K562 (cell line): Measurements from ENCODE around the gene TMEM245. TPM values are rescaled to one million over a fixed set of nuclear protein-coding genes. Genes with fewer than 3 reads are reported as not detected.
A peak's percentile ranks its signal among the peaks of the same experiment; 100 is the strongest.

ENCODE experiments used
- ARID1B ChIP-seq: fragments of 450-650 bp; IDR thresholded peaks from 2 replicates; pipeline ENCODE4 v1.6.1; 2016; ENCODE audit warnings: antibody characterized with exemption, mild to moderate bottlenecking, inconsistent platforms
- CBFA2T3 ChIP-seq: fragments of 450-650 bp; IDR thresholded peaks from 2 replicates; pipeline ENCODE4 v1.6.1; 2017
- CREB1 ChIP-seq, 2 experiments: sonication (generic) in 1 of 2; formaldehyde crosslinking in 1 of 2; IDR thresholded peaks; 2 replicates each; pipeline versions ENCODE4 v1.6.1 to v1.8.0; 2012 to 2022; ENCODE audit warnings: inconsistent platforms in 1 of 2, mild to moderate bottlenecking in 1 of 2, missing genetic modification reagents in 1 of 2, moderate library complexity in 1 of 2
- CREBBP ChIP-seq: IDR thresholded peaks from one replicate; pipeline ENCODE4 v1.6.1; 2012; ENCODE audit warnings: low read depth, mild to moderate bottlenecking, control low read depth, inconsistent platforms, low read length
- CSDE1 ChIP-seq, 2 experiments: fragments of 450-650 bp; IDR thresholded peaks; 2 replicates each; pipeline ENCODE4 v1.6.1; 2016; ENCODE audit warnings: mild to moderate bottlenecking in 1 of 2
- FOXM1 ChIP-seq, 2 experiments: fragments of 450-650 bp in 1 of 2; sonication (generic) in 1 of 2; formaldehyde crosslinking in 1 of 2; IDR thresholded peaks; 2 replicates each; pipeline versions ENCODE4 v1.6.1 to v1.9.0; 2017 to 2022; ENCODE audit warnings: low read depth in 2 of 2, mild to moderate bottlenecking in 2 of 2, missing genetic modification reagents in 1 of 2, moderate library complexity in 1 of 2
- HLTF ChIP-seq: fragments of 450-650 bp; IDR thresholded peaks from 2 replicates; pipeline ENCODE4 v1.6.1; 2016
- KLF6 ChIP-seq: fragments of 250-450 bp; sonication (Bioruptor Pico); IDR thresholded peaks from 2 replicates; pipeline ENCODE4 v1.4.0; 2020; ENCODE audit warnings: mild to moderate bottlenecking, moderate library complexity, borderline replicate concordance
- LEF1 ChIP-seq: fragments of 450-650 bp; IDR thresholded peaks from 2 replicates; pipeline ENCODE4 v1.6.1; 2016; ENCODE audit warnings: mild to moderate bottlenecking
- MIER1 ChIP-seq: fragments of 450-650 bp; IDR thresholded peaks from 2 replicates; pipeline ENCODE4 v1.6.1; 2016; ENCODE audit warnings: antibody characterized with exemption, mild to moderate bottlenecking, low read depth
- MITF ChIP-seq: IDR thresholded peaks from 2 replicates; pipeline ENCODE4 v1.6.1; 2014; ENCODE audit warnings: antibody characterized with exemption
- NELFE ChIP-seq: IDR thresholded peaks from 2 replicates; pipeline ENCODE4 v1.6.1; 2011; ENCODE audit warnings: mild to moderate bottlenecking; ENCODE audit not compliant: insufficient read depth, insufficient read length
- NFATC3 ChIP-seq: fragments of 450-650 bp; IDR thresholded peaks from 2 replicates; pipeline ENCODE4 v1.6.1; 2017; ENCODE audit warnings: mild to moderate bottlenecking
- OTX1 ChIP-seq: fragments of 450-650 bp; formaldehyde crosslinking; IDR thresholded peaks from 2 replicates; pipeline ENCODE4 v1.4.0; 2022; ENCODE audit warnings: mild to moderate bottlenecking
- PTBP1 ChIP-seq: fragments of 200-400 bp; formaldehyde crosslinking; IDR thresholded peaks from 2 replicates; pipeline ENCODE4 v1.6.1; 2017; ENCODE audit warnings: low read depth, low read length
- RB1 ChIP-seq: fragments of 450-650 bp; IDR thresholded peaks from 2 replicates; pipeline ENCODE4 v1.6.1; 2017; ENCODE audit warnings: low read depth, mild to moderate bottlenecking
- RBFOX2 ChIP-seq: fragments of 200-400 bp; formaldehyde crosslinking; IDR thresholded peaks from 2 replicates; pipeline ENCODE4 v1.6.1; 2017; ENCODE audit warnings: low read depth, mild to moderate bottlenecking, low read length, moderate library complexity
- RNF2 ChIP-seq: sonication (generic); IDR thresholded peaks from 2 replicates; pipeline ENCODE4 v1.6.1; 2016
- SPI1 ChIP-seq: IDR thresholded peaks from 2 replicates; pipeline ENCODE4 v1.6.1; 2011; ENCODE audit warnings: low read depth, low read length, control low read depth, borderline replicate concordance
- ZNF146 ChIP-seq: IDR thresholded peaks from one replicate; pipeline ENCODE4 v1.6.1; 2018; ENCODE audit warnings: missing compliant biosample characterization; ENCODE audit not compliant: unreplicated experiment
- ZNF175 ChIP-seq: fragments of 200-800 bp; sonication (Bioruptor generic); IDR thresholded peaks from 2 replicates; pipeline ENCODE4 v1.6.1; 2016; ENCODE audit warnings: low read depth, mild to moderate bottlenecking, missing genetic modification characterization, missing compliant biosample characterization
- ZNF717 ChIP-seq: fragments of 250-450 bp; sonication (Bioruptor Pico); IDR thresholded peaks from 2 replicates; pipeline ENCODE4 v1.5.0; 2021
- ZNF766 ChIP-seq: fragments of 200-800 bp; sonication (Bioruptor generic); conservative IDR thresholded peaks from 2 replicates; pipeline ENCODE4 v1.6.1; 2016; ENCODE audit warnings: missing genetic modification characterization, missing compliant biosample characterization
- polyA plus RNA-seq, 8 experiments: library from polyadenylated mRNA; depleted of rRNA in 4 of 8; stranded (reverse) in 5 of 8; unstranded in 3 of 8; fragments of >200 nt; fragmentation: Nextera tagmentation in 2 of 8; fragmentation: Illumina TruSeq in 1 of 8; extraction: Ambion mirVana in 2 of 8; extraction: Trizol in 1 of 8; gene quantifications; 2 replicates each; pipeline versions ENCODE4 v1.2.1 to v1.2.3, GENCODE V29; 2011 to 2014; ENCODE audit warnings: inconsistent platforms in 1 of 8, missing spikeins in 1 of 8
- total RNA-seq, 7 experiments: library from RNA; depleted of rRNA in 6 of 7; stranded (reverse); fragments of >200 nt in 6 of 7; fragmentation: Illumina TruSeq in 2 of 7; extraction: Trizol in 2 of 7; gene quantifications; 2 replicates each; pipeline versions ENCODE4 v1.2.1 to v1.2.3, GENCODE V29; 2011 to 2021; ENCODE audit warnings: low replicate concordance in 1 of 7
- TF ChIP-seq, protein P1 (sequence below): fragments of 450-650 bp; IDR thresholded peaks from 2 replicates; pipeline ENCODE4 v1.6.1; 2016
- TF ChIP-seq, protein P2 (sequence below), 3 experiments: IDR thresholded peaks in 2 of 3; conservative IDR thresholded peaks in 1 of 3; 2 replicates each; pipeline ENCODE4 v1.5.1; 2011 to 2012; ENCODE audit warnings: low read length in 3 of 3, mild to moderate bottlenecking in 3 of 3, control low read depth in 2 of 3, improper control_type of control experiment in 1 of 3, inconsistent platforms in 1 of 3, low read depth in 1 of 3, mixed read lengths in 1 of 3, moderate library complexity in 1 of 3; ENCODE audit not compliant: insufficient read depth in 2 of 3

Gene TMEM245
- total and polyA plus RNA-seq, 9 of the 15 experiments (the other 6 are each of a cell fraction or from before 2014, with no cell fraction given) = 8.5 to 43.2 (median 24.3) TPM

DNA sequence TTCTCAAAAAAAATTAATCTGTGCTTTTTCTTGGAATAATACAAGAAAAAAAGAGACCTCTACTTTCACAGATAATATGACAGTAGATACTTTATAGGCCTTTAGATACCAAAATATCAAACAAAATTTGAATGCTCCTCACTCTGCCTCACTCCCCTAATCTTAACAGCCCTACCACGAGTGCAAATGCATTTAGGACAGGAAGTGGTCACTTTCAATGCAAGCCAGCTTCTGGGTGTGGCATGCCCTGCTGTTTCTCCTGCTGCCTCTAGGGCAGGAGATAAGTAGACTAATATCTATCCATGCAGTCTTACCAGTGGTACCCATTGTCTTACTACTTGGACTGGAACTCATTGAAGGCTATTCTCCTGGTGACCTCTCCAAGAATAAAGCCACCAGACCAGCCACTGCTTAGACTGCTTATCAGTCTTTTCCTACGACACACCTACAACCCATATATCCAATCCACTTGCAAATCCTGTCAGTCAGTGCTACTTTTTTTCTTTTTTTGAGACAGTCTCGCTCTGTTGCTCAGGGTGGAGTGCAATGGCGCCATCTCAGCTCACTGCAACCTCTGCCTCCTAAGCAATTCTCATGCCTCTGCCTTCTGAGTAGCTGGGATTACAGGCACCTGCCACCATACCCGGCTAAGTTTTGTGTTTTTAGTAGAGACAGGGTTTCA, 24.3 kb upstream of the TMEM245 start (continued):
- TF ChIP-seq ZNF766 (CRISPR knock-in tag) (peak; percentile 72; the same call in 1 of the 2 replicates), ARID1B (peak; percentile 51; the same call in 1 of the 2 replicates), KLF6 (peak; percentile 74; the same call in 1 of the 2 replicates), OTX1 (CRISPR knock-in tag) (0 out of 2 replicates have a peak, but pooled peaks have one; percentile 10), SPI1 (peak; percentile 73), ZNF146 (CRISPR knock-in tag) (no peak), NFATC3 (no peak), PTBP1 (no peak), CSDE1 (IDR thresholded peaks at IDR 0.05) (no peak), ZNF717 (CRISPR knock-in tag) (no peak), ZNF175 (CRISPR knock-in tag) (0 out of 2 replicates have a peak, but pooled peaks have one; percentile 21), RNF2 (0 out of 2 replicates have a peak, but pooled peaks have one; percentile 45), CREB1 (IDR thresholded peaks at IDR 0.05) (peak; percentile 43; the same call in 1 of the 2 replicates), CREB1 (CRISPR knock-in tag; IDR thresholded peaks at IDR 0.05) (no peak), HLTF (0 out of 2 replicates have a peak, but pooled peaks have one; percentile 48), MITF (peak; percentile 23; the same call in 1 of the 2 replicates), RB1 (no peak), FOXM1 (IDR thresholded peaks at IDR 0.05; ENCODE audit: low read depth) (peak; percentile 39; the same call in 1 of the 2 replicates), FOXM1 (CRISPR knock-in tag; IDR thresholded peaks at IDR 0.05; ENCODE audit: low read depth) (no peak), MIER1 (0 out of 2 replicates have a peak, but pooled peaks have one; percentile 32), NELFE (no peak), LEF1 (peak; percentile 60), CREBBP (no peak), RBFOX2 (0 out of 2 replicates have a peak, but pooled peaks have one; percentile 23), CBFA2T3 (peak; percentile 64)
- TF ChIP-seq, protein P1, sequence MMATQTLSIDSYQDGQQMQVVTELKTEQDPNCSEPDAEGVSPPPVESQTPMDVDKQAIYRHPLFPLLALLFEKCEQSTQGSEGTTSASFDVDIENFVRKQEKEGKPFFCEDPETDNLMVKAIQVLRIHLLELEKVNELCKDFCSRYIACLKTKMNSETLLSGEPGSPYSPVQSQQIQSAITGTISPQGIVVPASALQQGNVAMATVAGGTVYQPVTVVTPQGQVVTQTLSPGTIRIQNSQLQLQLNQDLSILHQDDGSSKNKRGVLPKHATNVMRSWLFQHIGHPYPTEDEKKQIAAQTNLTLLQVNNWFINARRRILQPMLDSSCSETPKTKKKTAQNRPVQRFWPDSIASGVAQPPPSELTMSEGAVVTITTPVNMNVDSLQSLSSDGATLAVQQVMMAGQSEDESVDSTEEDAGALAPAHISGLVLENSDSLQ = peak; percentile 64
- TF ChIP-seq, protein P2, sequence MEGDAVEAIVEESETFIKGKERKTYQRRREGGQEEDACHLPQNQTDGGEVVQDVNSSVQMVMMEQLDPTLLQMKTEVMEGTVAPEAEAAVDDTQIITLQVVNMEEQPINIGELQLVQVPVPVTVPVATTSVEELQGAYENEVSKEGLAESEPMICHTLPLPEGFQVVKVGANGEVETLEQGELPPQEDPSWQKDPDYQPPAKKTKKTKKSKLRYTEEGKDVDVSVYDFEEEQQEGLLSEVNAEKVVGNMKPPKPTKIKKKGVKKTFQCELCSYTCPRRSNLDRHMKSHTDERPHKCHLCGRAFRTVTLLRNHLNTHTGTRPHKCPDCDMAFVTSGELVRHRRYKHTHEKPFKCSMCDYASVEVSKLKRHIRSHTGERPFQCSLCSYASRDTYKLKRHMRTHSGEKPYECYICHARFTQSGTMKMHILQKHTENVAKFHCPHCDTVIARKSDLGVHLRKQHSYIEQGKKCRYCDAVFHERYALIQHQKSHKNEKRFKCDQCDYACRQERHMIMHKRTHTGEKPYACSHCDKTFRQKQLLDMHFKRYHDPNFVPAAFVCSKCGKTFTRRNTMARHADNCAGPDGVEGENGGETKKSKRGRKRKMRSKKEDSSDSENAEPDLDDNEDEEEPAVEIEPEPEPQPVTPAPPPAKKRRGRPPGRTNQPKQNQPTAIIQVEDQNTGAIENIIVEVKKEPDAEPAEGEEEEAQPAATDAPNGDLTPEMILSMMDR (IDR thresholded peaks at IDR 0.05 in 2 of 3, conservative IDR thresholded peaks at IDR 0.05 in 1 of 3; ENCODE audit: insufficient read depth in 2 of 3, low read depth in 1 of 3, low read length in 3 of 3) = peak; percentile 57 to 65 (median 58)
